ENCODE data around the gene ELAC2. TPM values are rescaled to one million over a fixed set of nuclear protein-coding genes. Genes with fewer than 3 reads are reported as not detected.
A peak's percentile ranks its signal among the peaks of the same experiment; 100 is the strongest.

ELAC2 gene
- total and polyA plus RNA-seq, 4 experiments from 2014 or later, result 35.0 to 73.2 (median 59.4) TPM

DNA sequence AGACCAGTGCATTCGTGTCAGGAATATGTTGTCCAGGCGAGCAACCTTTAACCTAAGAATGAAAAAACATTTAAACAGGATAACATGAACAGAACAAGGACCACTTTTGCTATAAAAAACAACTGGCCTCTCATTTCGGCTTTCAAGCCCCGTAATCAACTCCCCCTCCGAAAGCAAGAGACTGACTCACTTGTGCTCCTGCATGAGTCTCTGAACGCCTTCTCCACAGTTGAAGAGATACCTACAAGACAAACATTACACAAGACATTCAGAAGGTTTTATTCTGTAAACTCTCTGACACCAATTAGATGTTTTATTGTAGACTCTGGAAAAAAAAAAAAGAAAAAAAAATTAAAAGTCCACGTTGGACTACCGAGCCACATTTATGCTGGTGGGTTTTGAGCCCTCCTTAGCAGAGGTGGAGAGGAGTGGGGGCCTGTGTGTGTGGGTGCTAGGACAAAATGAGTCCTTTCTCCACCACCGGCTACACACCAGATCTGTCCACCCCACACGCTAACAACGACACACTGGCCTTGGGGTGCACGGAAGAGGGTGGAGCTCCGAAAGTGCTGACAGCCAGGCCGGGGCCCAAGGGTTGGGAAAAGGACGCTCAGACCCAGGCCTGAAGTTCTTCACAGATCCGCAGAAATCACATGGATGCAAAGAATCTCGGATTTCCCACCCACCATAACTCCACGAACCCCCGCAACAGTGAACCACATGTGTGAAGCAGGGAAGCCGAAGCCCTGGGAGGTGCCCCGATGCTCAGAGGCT is 759 bp downstream of the ELAC2 start:
- intact Hi-C loops (cut with micrococcal nuclease), result loop anchor here (2.0 to 10.0 kb wide), 2 partner anchors 1188 to 1284 kb away; partner anchors contain the start of gene HS3ST3B1
- peaks cover 18% of the 10 kb centered on the region for H3K4me1 ChIP-seq (ENCODE audit: insufficient read depth, low read length)
- peak overlapping the region; percentile 85 to 97 (median 93) for H3K27ac Mint-ChIP-seq
- H3K36me3 Mint-ChIP-seq, result peaks cover 32 to 53% of the 10 kb centered on the region in 2 donors
- H3K4me1 Mint-ChIP-seq, result peaks cover 15 to 44% (median 32%) of the 10 kb centered on the region in 4 donors
- peaks cover 44% of the 10 kb centered on the region for H3K36me3 ChIP-seq (ENCODE audit: insufficient read depth, low read length)
- ChIA-PET CTCF (ENCODE audit: partially characterized antibody) (interaction anchor here (0.6 to 15.2 kb wide), 3 partner anchors 11 to 29 kb away, joined by 3 to 312 read pairs (median 33); no protein-coding TSS in a partner anchor), POLR2A (ENCODE audit: partially characterized antibody) (interaction anchor here (1.0 to 2.3 kb wide), 7 partner anchors 13 to 1285 kb away, joined by 3 to 21 read pairs (median 6); partner anchors contain the start of genes HS3ST3B1, MAP2K4 and ZNF18)
- H3K9me3 Mint-ChIP-seq, result peaks cover 0 to 1% (median 0%) of the 10 kb centered on the region in 8 donors
- no peaks in the 10 kb centered on the region for H3K9me3 ChIP-seq (ENCODE audit: control insufficient read depth in 1 of 2, low read length in 2 of 2)
- no peaks in the 10 kb centered on the region for H3K27me3 ChIP-seq (ENCODE audit: insufficient read depth, low read length)
- H3K27me3 Mint-ChIP-seq, result no peaks in the 10 kb centered on the region
- peak overlapping the region; percentile 71 to 94 for H3K4me3 ChIP-seq (ENCODE audit: low read length in 2 of 2)
- peak overlapping the region; percentile 95 to 100 (median 98) for H3K4me3 Mint-ChIP-seq
- H3K27ac ChIP-seq (ENCODE audit: low read depth, low read length), result peak overlapping the region; percentile 73
- DNase-seq, result no peak

DNA sequence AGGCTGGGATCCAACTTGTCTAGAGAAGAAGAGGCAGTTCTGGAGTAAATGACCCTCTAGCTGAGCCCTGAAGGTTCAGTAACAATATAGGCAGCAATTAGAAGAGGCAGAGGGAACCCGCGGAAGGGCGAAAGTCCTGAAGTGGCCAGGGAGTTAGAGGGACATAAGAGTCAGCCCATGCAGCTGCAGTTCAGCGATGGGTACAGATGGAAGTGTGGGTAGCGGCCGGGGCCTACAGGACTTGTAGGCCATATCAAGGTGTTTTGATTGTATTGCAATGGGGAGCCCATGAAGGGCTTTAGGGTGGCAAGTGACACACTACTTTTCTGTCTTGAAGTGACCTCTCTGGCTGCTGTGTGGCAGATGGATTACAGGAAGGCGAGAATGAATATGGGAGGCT is 3.0 kb downstream of the ELAC2 start:
- no peaks in the 10 kb centered on the region for H3K27me3 ChIP-seq (ENCODE audit: insufficient read depth, low read length)
- no peaks in the 10 kb centered on the region for H3K9me3 ChIP-seq (ENCODE audit: control insufficient read depth in 1 of 2, low read length in 2 of 2)
- H3K4me3 ChIP-seq (ENCODE audit: low read length in 2 of 2), result no peak overlapping the region
- ChIA-PET CTCF (ENCODE audit: partially characterized antibody) (interaction anchor here (5.8 to 15.2 kb wide), 2 partner anchors 12 to 13 kb away, joined by 28 to 312 read pairs; no protein-coding TSS in a partner anchor), POLR2A (ENCODE audit: partially characterized antibody) (no interaction called here)
- intact Hi-C loops (cut with micrococcal nuclease), result loop anchor here (10.0 kb wide), 1 partner anchor 1190 kb away; no protein-coding TSS in a partner anchor
- Mint-ChIP-seq H3K4me3 (peak overlapping the region in 5 of 8 donors; percentile 0 to 55 (median 49)), H3K27me3 (no peaks in the 10 kb centered on the region), H3K36me3 (peaks cover 45 to 75% of the 10 kb centered on the region in 2 donors), H3K9me3 (peaks cover 0 to 3% (median 0%) of the 10 kb centered on the region in 8 donors), H3K4me1 (peaks cover 15 to 44% (median 32%) of the 10 kb centered on the region in 4 donors), H3K27ac (peak overlapping the region in 5 of 7 donors; percentile 25 to 73 (median 62))
- H3K4me1 ChIP-seq (ENCODE audit: insufficient read depth, low read length), result peaks cover 18% of the 10 kb centered on the region
- H3K36me3 ChIP-seq (ENCODE audit: insufficient read depth, low read length), result peaks cover 62% of the 10 kb centered on the region
- no peak overlapping the region for H3K27ac ChIP-seq (ENCODE audit: low read depth, low read length)
- DNase-seq, result no peak

DNA sequence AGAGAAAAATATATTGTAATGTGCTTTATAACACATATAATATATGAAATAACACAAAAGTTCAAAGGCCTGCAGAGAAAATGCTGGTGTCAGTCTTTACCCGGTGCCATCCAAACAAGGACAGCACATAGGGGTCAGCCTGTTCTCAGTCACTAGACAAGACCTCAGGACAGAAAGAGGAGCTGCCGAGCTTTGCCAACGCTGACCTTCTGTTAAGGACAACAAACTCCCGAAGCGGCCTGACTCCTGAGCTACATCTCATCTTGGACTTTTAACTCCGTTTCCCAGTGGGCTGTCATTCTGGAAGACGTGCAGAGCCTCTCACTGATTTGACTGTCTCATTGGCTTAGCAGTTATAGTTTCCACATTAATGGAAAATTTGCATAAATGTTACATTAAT is 6.9 kb downstream of the ELAC2 start:
- CTCF ChIA-PET (ENCODE audit: partially characterized antibody), result interaction anchor here (5.8 to 15.2 kb wide), 2 partner anchors 8 to 17 kb away, joined by 28 to 312 read pairs; no protein-coding TSS in a partner anchor
- Histone ChIP-seq H3K27ac (ENCODE audit: low read depth, low read length) (no peak overlapping the region), H3K36me3 (ENCODE audit: insufficient read depth, low read length) (peaks cover 61% of the 10 kb centered on the region), H3K9me3 (ENCODE audit: control insufficient read depth in 1 of 2, low read length in 2 of 2) (no peaks in the 10 kb centered on the region), H3K4me3 (ENCODE audit: low read length in 2 of 2) (no peak overlapping the region), H3K4me1 (ENCODE audit: insufficient read depth, low read length) (peaks cover 3% of the 10 kb centered on the region), H3K27me3 (ENCODE audit: insufficient read depth, low read length) (no peaks in the 10 kb centered on the region)
- intact Hi-C loops (cut with micrococcal nuclease), result loop anchor here (10.0 kb wide), 1 partner anchor 1194 kb away; no protein-coding TSS in a partner anchor
- no peak for DNase-seq
- no peak overlapping the region for H3K27ac Mint-ChIP-seq
- no peaks in the 10 kb centered on the region for H3K27me3 Mint-ChIP-seq
- H3K36me3 Mint-ChIP-seq, result peaks cover 50 to 81% of the 10 kb centered on the region in 2 donors
- H3K4me3 Mint-ChIP-seq, result no peak overlapping the region
- POLR2A ChIA-PET (ENCODE audit: partially characterized antibody), result no interaction called here
- peaks cover 0 to 3% (median 0%) of the 10 kb centered on the region in 8 donors for H3K9me3 Mint-ChIP-seq
- peaks cover 11 to 18% (median 14%) of the 10 kb centered on the region in 4 donors for H3K4me1 Mint-ChIP-seq

DNA sequence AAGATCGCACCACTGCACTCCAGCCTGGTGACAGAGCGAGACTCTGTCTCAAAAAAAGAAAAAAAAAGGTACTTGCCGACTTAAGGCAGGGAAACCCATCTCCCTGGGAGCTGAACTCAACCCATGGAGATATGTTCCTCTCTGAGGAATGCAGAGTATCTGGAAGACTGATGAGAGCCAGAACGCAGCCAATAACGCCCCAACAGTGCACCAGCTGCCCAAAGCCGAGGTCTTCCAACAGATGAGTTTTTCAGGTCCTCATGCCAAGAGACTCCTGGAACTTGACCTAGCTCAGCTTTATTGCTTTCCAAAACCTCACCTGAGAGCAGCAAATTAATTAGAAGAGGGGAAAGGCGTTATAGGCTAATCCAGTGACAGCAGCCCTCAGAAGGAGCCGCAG is 9.4 kb downstream of the ELAC2 start:
- intact Hi-C loops (cut with micrococcal nuclease), result no loop called here
- Histone ChIP-seq H3K9me3 (ENCODE audit: control insufficient read depth in 1 of 2, low read length in 2 of 2) (no peaks in the 10 kb centered on the region), H3K36me3 (ENCODE audit: insufficient read depth, low read length) (peaks cover 59% of the 10 kb centered on the region), H3K27ac (ENCODE audit: low read depth, low read length) (no peak overlapping the region), H3K27me3 (ENCODE audit: insufficient read depth, low read length) (no peaks in the 10 kb centered on the region), H3K4me3 (ENCODE audit: low read length in 2 of 2) (no peak overlapping the region), H3K4me1 (ENCODE audit: insufficient read depth, low read length) (no peaks in the 10 kb centered on the region)
- POLR2A ChIA-PET (ENCODE audit: partially characterized antibody), result no interaction called here
- CTCF ChIA-PET (ENCODE audit: partially characterized antibody), result interaction anchor here (1.9 to 15.2 kb wide), 2 partner anchors 10 to 20 kb away, joined by 6 to 312 read pairs; partner anchors contain the start of gene ELAC2
- peaks cover 0 to 3% (median 0%) of the 10 kb centered on the region in 8 donors for H3K9me3 Mint-ChIP-seq
- no peak overlapping the region for H3K4me3 Mint-ChIP-seq
- peaks cover 44 to 79% of the 10 kb centered on the region in 2 donors for H3K36me3 Mint-ChIP-seq
- peak overlapping the region in 2 of 7 donors; percentile 29 to 57 for H3K27ac Mint-ChIP-seq
- DNase-seq, result no peak
- no peaks in the 10 kb centered on the region for H3K27me3 Mint-ChIP-seq
- H3K4me1 Mint-ChIP-seq, result peaks cover 0 to 4% (median 2%) of the 10 kb centered on the region in 4 donors

DNA sequence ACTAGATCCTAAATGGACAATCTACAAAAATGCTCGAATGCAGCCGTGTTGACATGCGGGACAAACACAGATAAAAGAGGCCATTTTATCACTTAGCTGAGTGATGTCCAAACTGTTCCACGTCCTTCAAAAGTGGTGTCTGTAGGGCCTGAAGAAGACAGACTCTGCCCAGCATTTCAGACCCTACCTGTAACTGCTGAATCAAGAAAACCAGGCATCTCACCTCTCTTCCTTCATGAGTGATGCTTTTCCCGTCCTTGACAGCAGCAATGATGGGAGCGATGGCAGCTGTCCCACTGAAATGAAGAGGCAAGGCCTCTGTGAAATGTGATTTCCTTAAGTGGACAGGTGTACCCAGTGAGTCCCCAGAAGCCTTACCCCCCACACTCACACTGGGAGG is 12.3 kb downstream of the ELAC2 start:
- H3K36me3 Mint-ChIP-seq, result peaks cover 30 to 55% of the 10 kb centered on the region in 2 donors
- H3K27ac Mint-ChIP-seq, result peak overlapping the region in 1 of 7 donors; percentile 65
- Histone ChIP-seq H3K4me3 (ENCODE audit: low read length in 2 of 2) (no peak overlapping the region), H3K27ac (ENCODE audit: low read depth, low read length) (no peak overlapping the region), H3K27me3 (ENCODE audit: insufficient read depth, low read length) (no peaks in the 10 kb centered on the region), H3K36me3 (ENCODE audit: insufficient read depth, low read length) (peaks cover 56% of the 10 kb centered on the region), H3K4me1 (ENCODE audit: insufficient read depth, low read length) (no peaks in the 10 kb centered on the region), H3K9me3 (ENCODE audit: control insufficient read depth in 1 of 2, low read length in 2 of 2) (no peaks in the 10 kb centered on the region)
- no peak overlapping the region for H3K4me3 Mint-ChIP-seq
- peaks cover 0 to 4% (median 2%) of the 10 kb centered on the region in 4 donors for H3K4me1 Mint-ChIP-seq
- intact Hi-C loops (cut with micrococcal nuclease), result no loop called here
- ChIA-PET CTCF (ENCODE audit: partially characterized antibody) (interaction anchor here (1.2 to 4.4 kb wide), 4 partner anchors 8 to 25 kb away, joined by 3 to 33 read pairs (median 29); partner anchors contain the start of gene ELAC2), POLR2A (ENCODE audit: partially characterized antibody) (interaction anchor here (0.9 kb wide), 1 partner anchor 13 kb away, joined by 3 read pairs; no protein-coding TSS in a partner anchor)
- no peaks in the 10 kb centered on the region for H3K9me3 Mint-ChIP-seq
- H3K27me3 Mint-ChIP-seq, result no peaks in the 10 kb centered on the region
- DNase-seq, result no peak

DNA sequence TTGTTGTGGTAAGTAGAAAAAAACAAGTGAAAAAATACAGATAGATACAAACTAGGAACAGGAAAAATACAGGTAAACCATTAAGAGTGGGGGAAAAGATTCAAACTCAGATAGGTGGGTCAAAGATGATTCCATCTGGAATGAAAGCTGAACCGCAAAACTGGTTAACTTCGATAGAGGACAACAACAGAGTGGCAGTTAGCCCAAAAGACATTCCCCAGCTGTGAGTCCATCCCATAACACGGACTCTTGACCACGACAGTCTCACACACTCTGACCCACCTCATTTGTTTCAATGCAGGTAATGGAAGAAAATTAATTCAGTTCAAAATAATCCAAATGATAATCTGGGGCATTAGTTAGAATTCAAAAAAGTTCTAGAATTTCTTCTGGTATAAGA is 13.5 kb downstream of the ELAC2 start:
- H3K4me1 Mint-ChIP-seq, result peaks cover 0 to 4% (median 2%) of the 10 kb centered on the region in 4 donors
- POLR2A ChIA-PET (ENCODE audit: partially characterized antibody), result interaction anchor here (0.9 kb wide), 1 partner anchor 14 kb away, joined by 3 read pairs; no protein-coding TSS in a partner anchor
- no peak overlapping the region for H3K4me3 ChIP-seq (ENCODE audit: low read length in 2 of 2)
- CTCF ChIA-PET (ENCODE audit: partially characterized antibody), result interaction anchor here (0.9 to 4.4 kb wide), 6 partner anchors 9 to 26 kb away, joined by 4 to 33 read pairs (median 22); partner anchors contain the start of gene ELAC2
- no peaks in the 10 kb centered on the region for H3K27me3 ChIP-seq (ENCODE audit: insufficient read depth, low read length)
- intact Hi-C loops (cut with micrococcal nuclease), result no loop called here
- H3K27ac Mint-ChIP-seq, result peak overlapping the region in 2 of 7 donors; percentile 10 to 31
- peaks cover 63% of the 10 kb centered on the region for H3K36me3 ChIP-seq (ENCODE audit: insufficient read depth, low read length)
- no peak overlapping the region for H3K4me3 Mint-ChIP-seq
- H3K9me3 ChIP-seq (ENCODE audit: control insufficient read depth in 1 of 2, low read length in 2 of 2), result no peaks in the 10 kb centered on the region
- H3K27ac ChIP-seq (ENCODE audit: low read depth, low read length), result no peak overlapping the region
- no peaks in the 10 kb centered on the region for H3K9me3 Mint-ChIP-seq
- no peak for DNase-seq
- no peaks in the 10 kb centered on the region for H3K4me1 ChIP-seq (ENCODE audit: insufficient read depth, low read length)
- no peaks in the 10 kb centered on the region for H3K27me3 Mint-ChIP-seq
- H3K36me3 Mint-ChIP-seq, result peaks cover 30 to 51% of the 10 kb centered on the region in 2 donors

All from CD4-positive, alpha-beta memory T cell (primary cell).